Measurements from ENCODE around the gene SLCO3A1. TPM values are rescaled to one million over a fixed set of nuclear protein-coding genes. Genes with fewer than 3 reads are reported as not detected.

The SLCO3A1 gene
- total and polyA plus RNA-seq, 10 donors = 7.5 to 79.5 (median 40.7) TPM

- Histone ChIP-seq H3K9me3 (no peaks in the 10 kb centered on the region), H3K36me3 (peaks cover 0 to 60% (median 3%) of the 10 kb centered on the region in 6 donors), H3K27ac (no peak overlapping the region), H3K27me3 (replicated peaks in 1 of 7) (no peaks in the 10 kb centered on the region), H3K4me3 (no peak overlapping the region), H3K4me1 (peaks cover 0 to 3% (median 0%) of the 10 kb centered on the region in 6 donors)
- 71 to 79% (median 77%) methylated on average over 14 of the region's 14 CpGs for WGBS, 5 donors
- DNase-seq = no peak
- TF ChIP-seq POLR2AphosphoS5 (IDR thresholded peaks at IDR 0.05) = no peak
- TF ChIP-seq POLR2A (IDR thresholded peaks at IDR 0.05) = no peak
- no peak for TF ChIP-seq CTCF (IDR thresholded peaks at IDR 0.05 in 8 of 11, conservative IDR thresholded peaks at IDR 0.05 in 3 of 11)
- intact Hi-C loops (cut with DNase I; ENCODE audit: low total_unique reads) = no loop called here
Observed at GRCh38 chr15:92146511-92147150, 293.1 kb downstream of the SLCO3A1 start.

- TF ChIP-seq POLR2A (IDR thresholded peaks at IDR 0.05) = no peak
- TF ChIP-seq CTCF (IDR thresholded peaks at IDR 0.05 in 8 of 11, conservative IDR thresholded peaks at IDR 0.05 in 3 of 11) = no peak
- no peak for TF ChIP-seq POLR2AphosphoS5 (IDR thresholded peaks at IDR 0.05)
- H3K4me1 ChIP-seq = peaks cover 0 to under 1% (median 0%) of the 10 kb centered on the region in 6 donors
- H3K27ac ChIP-seq = no peak overlapping the region
- peaks cover 0 to 80% (median 3%) of the 10 kb centered on the region in 6 donors for H3K36me3 ChIP-seq
- 88 to 97% (median 92%) methylated on average over 4 of the region's 4 CpGs for WGBS, 5 donors
- H3K27me3 ChIP-seq (replicated peaks in 1 of 7) = no peaks in the 10 kb centered on the region
- no peaks in the 10 kb centered on the region for H3K9me3 ChIP-seq
- no peak overlapping the region for H3K4me3 ChIP-seq
- intact Hi-C loops (cut with DNase I; ENCODE audit: low total_unique reads) = no loop called here
- DNase-seq = no peak
Observed at GRCh38 chr15:92149029-92149428, 295.5 kb downstream of the SLCO3A1 start.

GRCh38 chr15:92149465-92149864 is 296.0 kb downstream of the SLCO3A1 start:
- WGBS, 5 donors = 79 to 94% (median 92%) methylated on average over 6 of the region's 6 CpGs
- intact Hi-C loops (cut with DNase I; ENCODE audit: low total_unique reads) = no loop called here
- TF ChIP-seq POLR2AphosphoS5 (IDR thresholded peaks at IDR 0.05) (no peak), POLR2A (IDR thresholded peaks at IDR 0.05) (no peak), CTCF (IDR thresholded peaks at IDR 0.05 in 8 of 11, conservative IDR thresholded peaks at IDR 0.05 in 3 of 11) (no peak)
- Histone ChIP-seq H3K27ac (no peak overlapping the region), H3K4me1 (no peaks in the 10 kb centered on the region), H3K36me3 (peaks cover 0 to 84% (median 3%) of the 10 kb centered on the region in 6 donors), H3K4me3 (no peak overlapping the region), H3K27me3 (replicated peaks in 1 of 7) (no peaks in the 10 kb centered on the region), H3K9me3 (no peaks in the 10 kb centered on the region)
- DNase-seq = no peak

- WGBS, 5 donors = 88 to 91% (median 90%) methylated on average over 8 of the region's 8 CpGs
- H3K27me3 ChIP-seq (replicated peaks in 1 of 7) = no peaks in the 10 kb centered on the region
- TF ChIP-seq POLR2A (IDR thresholded peaks at IDR 0.05) = no peak
- TF ChIP-seq POLR2AphosphoS5 (IDR thresholded peaks at IDR 0.05) = no peak
- no peak for TF ChIP-seq CTCF (IDR thresholded peaks at IDR 0.05 in 8 of 11, conservative IDR thresholded peaks at IDR 0.05 in 3 of 11)
- no peak overlapping the region for H3K4me3 ChIP-seq
- peaks cover 0 to 99% (median 3%) of the 10 kb centered on the region in 6 donors for H3K36me3 ChIP-seq
- intact Hi-C loops (cut with DNase I; ENCODE audit: low total_unique reads) = no loop called here
- no peaks in the 10 kb centered on the region for H3K9me3 ChIP-seq
- no peak for DNase-seq
- H3K4me1 ChIP-seq = no peaks in the 10 kb centered on the region
- no peak overlapping the region for H3K27ac ChIP-seq
Observed at GRCh38 chr15:92151168-92151567, 297.7 kb downstream of the SLCO3A1 start.
